Retinal pigment epithelial cell (primary cell): ENCODE data around the gene TCHP.
"Not testable (repeated sequence)": the region's sequence is repeated elsewhere in the genome, so short reads cannot be mapped to it uniquely, and the experiment has no call there.

Experiments
- DNase-seq: peaks from one replicate; pipeline ENCODE4 v3.0.0-alpha.2; 2010; ENCODE audit warnings: low read depth
- H3K4me3 ChIP-seq: 2 replicates; pipeline ENCODE4 v1.5.1; 2011; ENCODE audit warnings: mild to moderate bottlenecking, low read length, control low read depth, moderate library complexity
- TF ChIP-seq, protein P1 (sequence below): conservative IDR thresholded peaks from 2 replicates; pipeline ENCODE4 v1.5.1; 2011; ENCODE audit warnings: low read depth, low read length, control low read depth, inconsistent platforms

Gene TCHP

DNA sequence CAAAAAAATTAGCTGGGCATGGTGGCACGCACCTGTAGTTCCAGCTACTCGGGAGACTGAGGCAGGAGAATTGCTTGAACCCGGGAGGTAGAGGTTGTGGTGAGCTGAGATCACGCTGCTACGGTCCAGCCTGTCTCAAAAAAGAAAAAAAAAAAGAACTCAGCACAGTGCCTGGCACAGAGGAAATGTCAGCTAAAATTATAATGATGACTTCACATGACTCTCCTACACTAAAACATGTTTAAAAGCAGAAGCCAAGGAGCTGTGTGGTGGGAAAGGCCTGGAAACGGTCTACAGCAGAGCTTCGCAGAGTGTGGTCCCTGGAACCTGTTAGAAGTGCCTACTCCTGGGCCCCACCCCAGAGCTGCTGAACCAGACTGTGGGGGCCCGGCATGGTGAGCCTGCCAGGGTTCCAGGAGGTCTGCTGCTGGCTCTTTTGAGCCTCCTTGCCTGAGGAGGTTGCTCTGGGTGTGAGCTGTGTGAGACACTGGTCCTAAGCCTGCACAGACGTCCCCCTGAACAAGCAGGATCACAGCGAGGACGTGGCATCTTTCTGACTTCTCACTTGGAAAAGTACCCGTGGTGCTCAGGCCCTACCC lies 28.1 kb downstream of the TCHP start:
- DNase-seq, result no peak
- H3K4me3 ChIP-seq, result no peak overlapping the region
- TF ChIP-seq, protein P1, sequence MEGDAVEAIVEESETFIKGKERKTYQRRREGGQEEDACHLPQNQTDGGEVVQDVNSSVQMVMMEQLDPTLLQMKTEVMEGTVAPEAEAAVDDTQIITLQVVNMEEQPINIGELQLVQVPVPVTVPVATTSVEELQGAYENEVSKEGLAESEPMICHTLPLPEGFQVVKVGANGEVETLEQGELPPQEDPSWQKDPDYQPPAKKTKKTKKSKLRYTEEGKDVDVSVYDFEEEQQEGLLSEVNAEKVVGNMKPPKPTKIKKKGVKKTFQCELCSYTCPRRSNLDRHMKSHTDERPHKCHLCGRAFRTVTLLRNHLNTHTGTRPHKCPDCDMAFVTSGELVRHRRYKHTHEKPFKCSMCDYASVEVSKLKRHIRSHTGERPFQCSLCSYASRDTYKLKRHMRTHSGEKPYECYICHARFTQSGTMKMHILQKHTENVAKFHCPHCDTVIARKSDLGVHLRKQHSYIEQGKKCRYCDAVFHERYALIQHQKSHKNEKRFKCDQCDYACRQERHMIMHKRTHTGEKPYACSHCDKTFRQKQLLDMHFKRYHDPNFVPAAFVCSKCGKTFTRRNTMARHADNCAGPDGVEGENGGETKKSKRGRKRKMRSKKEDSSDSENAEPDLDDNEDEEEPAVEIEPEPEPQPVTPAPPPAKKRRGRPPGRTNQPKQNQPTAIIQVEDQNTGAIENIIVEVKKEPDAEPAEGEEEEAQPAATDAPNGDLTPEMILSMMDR, result no peak

DNA sequence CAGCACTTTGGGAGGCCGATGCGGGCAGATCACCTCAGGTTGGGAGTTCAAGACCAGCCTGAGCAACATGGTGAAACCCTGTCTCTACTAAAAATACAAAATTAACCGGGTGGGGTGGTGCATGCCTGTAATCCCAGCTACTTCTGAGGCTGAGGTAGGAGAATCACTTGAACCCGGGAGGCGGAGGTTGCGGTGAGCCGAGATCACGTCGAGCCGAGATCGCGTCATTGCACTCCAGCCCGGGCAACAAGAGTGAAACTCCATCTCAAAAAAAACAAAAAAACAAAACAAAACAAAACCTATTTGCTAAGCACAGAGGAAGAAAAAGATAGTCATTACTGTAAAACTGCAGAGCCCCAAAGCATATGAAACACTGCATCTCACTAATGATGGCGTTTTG lies 29.3 kb downstream of the TCHP start:
- not testable (repeated sequence) for H3K4me3 ChIP-seq, DNase-seq

DNA sequence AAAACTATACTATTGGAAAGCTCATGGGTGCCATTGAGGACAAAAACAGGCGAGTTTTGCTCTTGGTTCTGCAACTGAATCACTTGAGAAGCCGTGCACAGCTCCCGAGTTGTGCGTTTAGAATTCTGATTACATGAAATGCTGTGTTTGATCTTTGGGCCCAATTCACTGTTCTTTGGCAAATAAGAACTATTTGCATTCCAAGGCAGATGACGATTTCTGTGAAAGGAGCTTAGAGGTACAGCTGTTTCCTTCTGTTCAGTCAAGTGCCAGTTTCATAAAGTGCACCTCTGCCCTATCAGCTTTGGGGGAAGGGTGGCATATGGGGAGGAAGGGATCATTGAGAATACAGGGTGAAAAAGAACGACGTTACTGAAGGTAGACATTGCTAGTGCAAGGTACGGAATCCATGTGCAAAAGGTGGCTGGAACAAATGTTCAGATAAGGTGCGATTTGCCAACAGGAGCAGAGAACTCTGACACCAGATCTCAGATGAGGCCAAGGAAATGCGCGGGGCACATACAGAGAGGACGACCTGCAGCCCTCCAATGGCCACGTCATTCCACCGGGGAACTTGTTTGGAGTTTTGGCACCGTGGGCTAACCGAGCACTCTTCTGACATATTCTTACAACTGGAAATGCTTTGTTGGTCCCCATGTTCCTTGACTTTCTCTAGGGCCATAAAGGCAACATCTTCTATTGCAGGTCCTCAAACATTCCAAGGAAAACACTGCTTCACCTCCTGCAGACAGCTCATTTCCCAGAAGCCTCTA lies 30.1 kb downstream of the TCHP start:
- no peak for DNase-seq
- TF ChIP-seq, protein P1, result no peak
- H3K4me3 ChIP-seq, result no peak overlapping the region

DNA sequence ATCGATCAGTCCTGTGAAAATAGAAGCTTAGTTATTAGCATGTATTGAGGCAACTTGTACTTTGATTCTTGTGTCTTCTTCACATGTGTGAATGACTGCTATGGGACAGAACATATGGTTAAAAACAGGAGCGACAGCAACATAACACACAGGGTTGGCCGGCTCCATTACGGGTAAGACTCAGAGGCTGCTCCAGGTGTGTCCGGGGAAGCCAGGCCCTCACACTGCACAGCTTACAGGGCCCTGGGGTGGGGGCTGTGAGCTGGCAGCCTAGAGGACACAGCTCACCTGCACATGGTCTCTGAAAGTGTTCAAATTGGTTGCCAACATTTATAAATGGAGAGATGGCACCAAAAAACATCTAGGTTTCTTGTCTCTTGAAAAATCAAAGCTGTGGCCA lies 31.1 kb downstream of the TCHP start:
- no peak for DNase-seq
- TF ChIP-seq, protein P1, result no peak
- no peak overlapping the region for H3K4me3 ChIP-seq

GRCh38 chr12:109932878-109933503 lies 32.9 kb downstream of the TCHP start:
- TF ChIP-seq, protein P1, result no peak
- no peak overlapping the region for H3K4me3 ChIP-seq
- DNase-seq, result no peak

DNA sequence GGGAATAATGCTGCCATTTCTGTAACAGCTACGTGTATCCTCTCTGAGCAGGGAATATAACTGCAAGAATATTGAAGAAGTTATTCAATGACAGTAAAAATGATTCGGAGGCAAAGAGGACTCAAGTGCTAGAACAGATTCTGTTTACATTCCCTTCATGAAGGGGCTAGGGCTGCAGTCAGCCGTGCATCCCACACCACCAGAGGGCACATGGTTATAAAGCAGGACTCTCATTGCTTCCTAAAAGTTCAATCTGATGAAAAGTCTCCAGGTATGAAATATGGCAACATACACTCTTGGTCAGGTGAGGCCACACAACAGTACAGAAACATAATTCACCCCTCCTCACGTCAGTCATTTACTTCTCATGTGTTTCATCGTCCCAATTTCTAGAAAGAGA lies 34.0 kb downstream of the TCHP start:
- no peak for DNase-seq
- H3K4me3 ChIP-seq, result no peak overlapping the region
- TF ChIP-seq, protein P1, result peak; percentile 64

DNA sequence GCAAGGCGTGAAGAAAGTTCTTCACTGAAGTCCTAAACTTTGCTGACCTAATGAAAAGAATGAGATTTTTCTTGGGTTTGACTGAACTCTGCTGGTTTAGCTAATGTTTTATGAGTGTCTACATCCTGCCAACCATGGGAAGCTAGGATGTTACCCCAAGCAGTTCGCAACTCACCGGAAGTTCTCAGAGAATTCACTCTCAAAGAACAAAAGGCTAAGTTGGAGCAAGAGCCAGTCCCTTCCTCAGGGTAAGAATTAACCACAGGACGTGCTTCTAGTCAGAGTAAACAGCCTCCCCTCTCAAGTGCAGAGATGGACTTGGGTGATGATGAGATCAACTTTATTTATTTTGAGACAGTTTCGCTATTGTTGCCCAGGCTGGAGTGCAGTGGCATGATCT lies 37.3 kb downstream of the TCHP start:
- no peak overlapping the region for H3K4me3 ChIP-seq
- no peak for DNase-seq
- TF ChIP-seq, protein P1, result no peak
